GM21367 (cell line): ENCODE measurements around the gene ZNF846.
"Not testable (repeated sequence)": the region's sequence is repeated elsewhere in the genome, so short reads cannot be mapped to it uniquely, and the experiment has no call there.

Experiments used
- ATAC-seq: cut with Tn5 transposase; IDR thresholded peaks from one replicate; pipeline ENCODE4 v1.9.1; 2021; ENCODE audit not compliant: unreplicated experiment

Gene ZNF846

GRCh38 chr19:9768175-9769112 lies at the start of gene ZNF846:
TSS of gene ZNF846 (minus strand) at chr19:9768738. CDS start at chr19:9764950, 3,788 bp downstream.
- ATAC-seq = peak; percentile 93

DNA sequence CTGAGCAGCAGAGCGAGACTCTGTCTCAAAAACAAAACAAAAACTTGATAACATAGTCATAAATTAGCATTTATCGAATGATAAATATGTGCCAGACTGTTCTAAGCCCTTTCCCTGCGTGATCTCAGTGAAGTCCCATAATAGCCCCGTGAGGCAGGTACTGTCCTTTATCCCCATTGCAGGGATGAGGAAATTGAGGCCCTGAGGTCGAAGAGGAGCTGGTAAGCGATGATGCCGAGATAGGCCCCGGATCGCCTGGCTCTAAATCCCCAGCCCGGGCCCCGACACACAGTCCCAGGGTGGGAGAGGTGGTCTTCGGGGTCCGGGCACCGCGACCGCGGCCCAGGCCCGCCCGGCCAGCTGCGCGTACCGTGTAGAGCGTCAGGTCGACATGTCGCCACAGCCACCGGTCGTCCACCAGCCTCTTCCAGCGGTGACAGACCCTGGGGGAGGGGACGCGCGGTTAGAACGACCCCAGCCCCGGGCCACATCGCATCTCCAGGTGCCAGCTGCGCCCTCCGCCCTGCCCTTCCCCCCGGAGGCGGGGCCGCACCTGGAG lies 49.7 kb upstream of the ZNF846 start:
- ATAC-seq = no peak

DNA sequence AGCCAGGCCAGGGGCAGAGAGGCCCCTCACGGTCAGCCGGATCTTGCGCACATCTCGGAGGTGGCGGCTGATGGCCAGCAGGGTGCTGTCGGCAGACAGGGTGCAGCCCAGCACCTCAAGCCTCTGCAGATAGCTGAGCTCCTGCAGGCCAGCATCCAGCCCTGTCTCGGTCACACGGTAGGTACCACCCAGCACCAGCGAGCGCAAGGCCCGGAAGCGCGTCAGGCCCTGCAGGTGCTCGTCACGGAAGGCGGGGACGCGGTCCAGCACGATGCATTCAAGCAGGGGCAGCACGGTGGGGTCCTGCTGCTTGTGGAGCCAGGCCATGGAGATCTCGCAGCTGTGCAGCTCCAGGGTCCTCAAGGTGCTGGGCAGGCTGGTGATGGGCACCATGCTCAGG lies 42.6 kb upstream of the ZNF846 start:
- ATAC-seq = no peak

GRCh38 chr19:9808855-9809824 lies 40.6 kb upstream of the ZNF846 start:
- ATAC-seq = no peak

GRCh38 chr19:9806803-9807202 lies 38.3 kb upstream of the ZNF846 start:
- ATAC-seq = no peak

- ATAC-seq = no peak
These were observed 33.4 kb upstream of the ZNF846 start for GRCh38 chr19:9801976-9802375.

DNA sequence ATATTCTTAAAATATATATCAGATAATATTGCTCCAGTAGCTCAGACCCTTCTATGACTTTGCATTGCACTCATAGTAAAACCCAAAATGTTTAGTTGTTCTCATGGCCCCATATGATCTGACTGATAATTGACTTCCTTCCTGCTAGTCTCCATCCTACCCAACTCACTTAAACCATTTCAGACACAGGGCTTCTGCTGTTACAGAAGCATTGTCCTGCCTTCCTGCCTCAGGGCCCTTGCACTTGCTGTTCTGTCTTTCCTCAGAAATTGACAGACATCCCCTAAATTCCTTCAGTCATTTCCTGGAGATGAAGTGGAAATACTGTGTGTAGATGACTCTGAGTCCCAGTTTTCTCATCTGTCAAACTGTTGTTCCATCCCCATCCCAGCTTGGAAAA lies 30.6 kb upstream of the ZNF846 start:
- no peak for ATAC-seq

GRCh38 chr19:9797871-9798270 lies 29.3 kb upstream of the ZNF846 start:
- ATAC-seq = no peak

DNA sequence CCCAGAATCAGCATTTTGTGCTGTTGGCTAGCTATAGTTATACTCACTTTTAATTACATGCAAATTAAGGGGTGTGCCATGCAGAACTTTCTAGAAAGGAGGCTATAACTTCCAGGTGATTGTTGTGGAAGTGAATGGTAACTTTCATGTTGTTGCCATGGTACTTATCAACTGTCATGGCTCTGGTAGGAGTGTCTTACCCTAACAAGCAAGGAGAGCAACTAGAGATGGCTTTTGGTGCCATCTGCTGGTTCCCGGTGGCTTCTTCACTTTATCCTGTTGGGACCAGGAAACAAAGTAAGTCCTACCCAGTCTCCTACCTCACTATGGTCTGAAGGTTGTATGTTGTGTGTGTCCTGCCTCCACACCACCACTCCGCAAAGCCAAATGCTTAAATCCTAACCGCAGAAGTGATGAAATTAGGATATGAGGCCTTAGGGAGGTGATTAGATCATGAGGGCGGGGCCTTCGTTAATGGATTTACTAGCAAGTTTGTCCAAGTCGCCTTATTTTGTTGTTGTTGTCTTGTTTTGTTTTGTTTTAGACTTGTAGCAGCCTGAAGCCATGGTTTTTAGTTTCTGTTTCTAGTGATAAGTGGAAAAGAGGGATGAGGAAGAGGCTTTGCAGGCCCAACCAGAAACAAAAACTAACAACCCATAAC lies 27.7 kb upstream of the ZNF846 start:
- ATAC-seq = no peak

- ATAC-seq = no peak
These were observed 24.6 kb upstream of the ZNF846 start for GRCh38 chr19:9793071-9793591.

DNA sequence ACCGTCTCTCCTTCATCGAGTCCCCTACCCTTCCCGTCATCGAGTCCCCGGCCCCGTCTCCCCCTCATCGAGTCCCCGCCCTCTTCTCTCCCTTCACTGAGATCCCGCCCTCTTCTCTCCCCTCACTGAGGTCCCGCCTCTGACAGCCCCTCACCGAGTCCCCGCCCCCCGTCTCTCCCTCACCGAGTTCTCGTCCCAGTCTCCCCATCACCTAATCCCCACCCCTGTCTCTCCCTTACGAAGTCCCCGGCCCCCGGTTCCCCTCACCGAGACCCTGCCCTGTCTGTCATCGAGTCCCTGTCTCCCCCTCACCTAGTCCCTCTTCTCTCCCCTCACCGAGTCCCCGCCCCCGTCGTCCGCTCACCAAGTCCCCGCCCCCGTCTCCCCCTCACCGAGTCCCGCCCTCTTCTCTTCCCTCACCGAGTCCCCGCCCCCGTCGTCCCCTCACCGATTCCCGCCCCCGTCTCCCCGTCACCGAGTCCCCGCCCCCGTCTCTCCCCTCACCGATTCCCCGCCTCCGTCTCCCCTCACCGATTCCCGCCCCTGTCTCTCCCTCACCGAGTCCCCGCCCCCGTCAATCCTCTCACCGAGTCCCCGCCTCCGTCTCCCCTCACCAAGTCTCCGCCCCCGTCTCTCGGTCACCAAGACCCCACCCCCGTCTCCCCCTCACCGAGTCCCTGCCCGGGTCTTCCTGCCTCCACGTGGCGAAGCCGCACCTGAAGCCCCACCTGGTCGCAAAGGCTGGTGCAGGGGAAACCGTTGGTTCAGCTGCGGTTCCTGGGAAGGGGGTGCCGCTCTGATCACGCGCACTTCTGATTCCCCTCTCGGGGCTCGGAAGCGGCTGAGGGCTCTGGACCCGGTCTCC lies 23.9 kb upstream of the ZNF846 start:
- ATAC-seq = no peak

GRCh38 chr19:9791552-9792205 lies 23.1 kb upstream of the ZNF846 start:
- no peak for ATAC-seq

- not testable (repeated sequence) for ATAC-seq
These were observed 22.5 kb upstream of the ZNF846 start for GRCh38 chr19:9791073-9791367.

DNA sequence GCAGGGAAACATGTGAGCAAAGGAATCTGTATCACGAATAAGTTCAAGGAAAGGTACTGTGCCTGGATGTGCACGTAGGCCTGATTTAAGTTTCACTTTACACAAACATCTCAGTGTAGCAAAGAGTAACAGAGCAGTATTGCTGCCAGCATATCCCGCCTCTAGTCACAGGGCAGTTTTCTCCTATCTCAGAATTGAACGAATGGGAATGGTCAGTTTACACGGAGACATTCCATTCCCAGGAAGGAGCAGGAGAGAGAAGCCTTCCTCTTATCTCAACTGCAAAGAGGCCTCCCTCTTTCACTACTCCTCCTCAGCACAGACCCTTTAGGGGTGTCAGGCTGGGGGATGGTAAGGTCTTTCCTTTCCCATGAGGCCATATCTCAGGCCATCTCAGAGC lies 21.0 kb upstream of the ZNF846 start:
- ATAC-seq = not testable (repeated sequence)

GRCh38 chr19:9789066-9789465 lies 20.5 kb upstream of the ZNF846 start:
- ATAC-seq = no peak

GRCh38 chr19:9788604-9789003 lies 20.1 kb upstream of the ZNF846 start:
- ATAC-seq = not testable (repeated sequence)

DNA sequence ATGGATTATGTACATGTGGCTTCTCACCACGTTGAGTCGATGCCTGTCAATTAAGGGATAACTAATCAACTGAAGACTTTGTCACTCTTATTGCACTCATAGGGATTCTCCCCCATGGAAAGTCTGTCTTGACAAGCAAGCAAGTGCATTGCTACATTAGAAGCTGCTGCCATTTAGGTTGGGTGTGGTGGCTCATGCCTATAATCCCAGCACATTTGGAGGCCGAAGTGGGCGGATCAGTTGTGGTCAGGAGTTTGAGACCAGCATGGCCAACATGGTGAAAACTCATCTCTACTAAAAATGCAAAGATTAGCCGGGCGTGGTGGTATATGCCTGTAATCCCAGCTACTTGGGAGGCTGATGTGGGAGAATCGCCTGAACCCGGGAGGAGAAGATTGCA lies 18.3 kb upstream of the ZNF846 start:
- no peak for ATAC-seq

GRCh38 chr19:9786342-9786741 lies 17.8 kb upstream of the ZNF846 start:
- ATAC-seq = no peak
